ENCODE measurements around the gene TTC34.
"Not testable (repeated sequence)": the region's sequence is repeated elsewhere in the genome, so short reads cannot be mapped to it uniquely, and the experiment has no call there.

DNA sequence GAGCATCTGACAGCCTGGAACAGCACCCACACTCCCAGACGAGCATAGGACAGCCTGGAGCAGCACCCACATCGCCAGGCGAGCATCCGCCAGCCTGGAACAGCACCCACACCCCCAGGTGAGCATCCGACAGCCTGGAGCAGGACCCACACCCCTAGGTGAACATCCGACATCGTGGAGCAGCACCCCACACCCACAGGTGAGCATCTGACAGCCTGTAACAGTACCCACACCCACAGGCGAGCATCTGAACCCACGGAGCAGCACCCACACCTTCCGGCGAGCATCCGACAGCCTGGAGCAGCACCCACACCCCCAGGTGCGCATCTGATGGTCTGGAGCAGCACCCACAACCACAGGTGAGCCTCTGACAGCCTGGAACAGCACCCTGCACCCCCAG, 44.0 kb downstream of the TTC34 start:
- TF ChIP-seq, protein P1, sequence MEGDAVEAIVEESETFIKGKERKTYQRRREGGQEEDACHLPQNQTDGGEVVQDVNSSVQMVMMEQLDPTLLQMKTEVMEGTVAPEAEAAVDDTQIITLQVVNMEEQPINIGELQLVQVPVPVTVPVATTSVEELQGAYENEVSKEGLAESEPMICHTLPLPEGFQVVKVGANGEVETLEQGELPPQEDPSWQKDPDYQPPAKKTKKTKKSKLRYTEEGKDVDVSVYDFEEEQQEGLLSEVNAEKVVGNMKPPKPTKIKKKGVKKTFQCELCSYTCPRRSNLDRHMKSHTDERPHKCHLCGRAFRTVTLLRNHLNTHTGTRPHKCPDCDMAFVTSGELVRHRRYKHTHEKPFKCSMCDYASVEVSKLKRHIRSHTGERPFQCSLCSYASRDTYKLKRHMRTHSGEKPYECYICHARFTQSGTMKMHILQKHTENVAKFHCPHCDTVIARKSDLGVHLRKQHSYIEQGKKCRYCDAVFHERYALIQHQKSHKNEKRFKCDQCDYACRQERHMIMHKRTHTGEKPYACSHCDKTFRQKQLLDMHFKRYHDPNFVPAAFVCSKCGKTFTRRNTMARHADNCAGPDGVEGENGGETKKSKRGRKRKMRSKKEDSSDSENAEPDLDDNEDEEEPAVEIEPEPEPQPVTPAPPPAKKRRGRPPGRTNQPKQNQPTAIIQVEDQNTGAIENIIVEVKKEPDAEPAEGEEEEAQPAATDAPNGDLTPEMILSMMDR (IDR thresholded peaks at IDR 0.05; ENCODE audit: borderline replicate concordance, extremely low read depth, low read length, poor library complexity, severe bottlenecking): not testable (repeated sequence)
- not testable (repeated sequence) for TF ChIP-seq EZH2 (IDR thresholded peaks at IDR 0.05; ENCODE audit: borderline replicate concordance, low read depth, low read length, severe bottlenecking)

Measured in DND-41 (cell line).